Measurements from ENCODE around the gene KRT78.

KRT78 gene

DNA sequence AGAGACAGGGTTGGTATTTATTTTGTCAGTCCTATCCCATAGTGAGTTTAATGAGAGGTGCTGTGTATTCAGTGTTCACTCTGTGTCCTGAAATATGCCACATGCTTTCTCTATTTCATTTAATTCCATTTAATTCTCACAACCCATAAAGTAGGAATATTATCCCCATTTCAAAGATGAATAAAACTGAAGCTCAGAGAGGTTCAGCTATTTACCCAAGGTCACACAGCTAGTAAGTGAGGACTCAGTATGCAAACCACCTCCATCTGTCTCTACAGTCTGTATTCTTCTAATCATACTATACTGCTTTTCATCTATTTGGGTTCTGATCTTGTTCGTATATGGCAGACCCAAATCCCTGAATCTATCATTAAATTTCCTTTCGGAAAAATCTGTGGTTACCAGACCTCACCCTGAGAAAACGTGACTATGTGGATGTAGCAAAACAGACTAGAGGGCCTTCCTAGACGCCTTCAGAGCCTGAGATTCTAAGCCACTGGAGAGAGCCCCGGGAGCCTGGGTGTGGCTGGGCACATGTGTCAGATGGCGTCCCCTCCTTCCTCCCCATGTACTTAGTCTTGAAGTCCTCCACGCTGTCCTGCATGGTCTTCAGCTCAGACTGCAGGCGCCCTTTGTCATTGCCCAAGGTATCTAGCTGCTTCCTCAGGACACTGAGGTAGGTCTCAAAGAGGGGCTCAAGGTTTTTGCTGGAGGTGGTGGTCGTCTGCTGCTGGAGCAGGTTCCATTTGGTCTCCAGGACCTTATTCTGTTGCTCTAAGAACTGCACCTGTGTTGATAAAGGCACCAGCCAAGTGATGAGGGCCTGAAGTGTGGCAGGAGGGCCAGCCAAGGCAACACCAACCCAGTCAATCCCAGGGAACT, 37.4 kb downstream of the KRT78 start:
- no peak for DNase-seq

DNA sequence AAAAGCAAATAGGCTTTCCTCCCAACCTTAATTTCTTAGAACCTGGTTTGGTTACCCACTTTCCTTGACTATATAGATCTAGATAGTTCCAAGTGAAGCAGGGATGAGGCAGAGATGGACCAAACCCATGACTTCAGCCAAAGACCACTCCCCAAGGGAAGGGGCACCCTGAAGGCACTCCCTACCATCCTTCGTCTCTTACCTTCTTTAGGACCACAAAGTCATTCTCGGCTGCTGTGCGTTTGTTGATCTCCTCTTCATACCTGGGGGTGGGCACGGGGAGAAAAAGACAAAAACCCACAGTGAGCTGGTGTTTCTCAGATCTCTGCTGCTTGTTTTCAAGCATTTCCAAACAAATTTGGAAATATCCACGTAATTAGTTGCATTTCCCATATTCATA, 38.2 kb downstream of the KRT78 start:
- DNase-seq, result no peak

DNA sequence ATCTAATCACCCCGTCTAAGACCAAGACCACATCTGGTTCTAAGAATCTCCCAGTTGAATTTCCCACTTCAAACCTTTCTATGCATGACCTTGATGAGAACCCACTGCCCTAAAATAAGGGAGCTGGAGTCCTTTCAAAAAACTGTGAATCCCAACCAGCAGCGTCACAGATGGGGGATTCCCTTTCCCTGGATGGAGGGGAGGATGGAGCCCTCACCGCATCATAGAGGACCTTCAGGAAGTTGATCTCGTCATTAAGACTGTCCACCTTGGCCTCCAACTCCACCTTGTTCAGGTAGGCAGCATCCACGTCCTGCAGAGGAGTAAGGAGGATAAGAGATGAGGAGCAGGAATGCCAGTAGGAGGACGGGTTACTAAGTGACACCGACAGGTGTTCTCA, 39.6 kb downstream of the KRT78 start:
- DNase-seq, result no peak

DNA sequence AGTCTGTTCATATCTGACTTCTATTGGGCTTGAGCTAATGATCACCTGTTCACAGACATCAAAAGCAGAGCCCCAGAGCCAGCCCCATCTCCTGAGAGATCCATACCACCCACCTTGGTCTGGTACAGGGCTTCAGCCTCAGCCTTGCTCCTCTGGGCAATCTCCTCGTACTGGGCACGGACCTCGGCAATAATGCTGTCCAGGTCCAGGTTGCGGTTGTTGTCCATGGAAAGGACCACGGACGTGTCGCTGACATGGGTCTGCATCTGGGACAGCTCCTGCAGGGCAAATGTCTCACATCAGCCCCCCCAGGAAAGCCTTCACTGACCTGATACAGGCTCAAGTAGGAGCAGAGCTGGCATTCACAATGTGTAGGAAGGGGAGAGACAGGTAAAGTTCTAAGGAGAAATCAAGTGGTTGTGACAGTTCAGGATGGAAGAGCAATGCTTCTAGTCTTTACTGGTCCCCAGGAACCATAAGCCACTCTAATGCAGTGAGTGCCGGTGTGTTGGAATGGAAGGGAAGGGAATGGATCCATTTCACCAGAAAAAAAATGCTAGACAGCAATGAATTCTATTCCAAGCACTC, 40.1 kb downstream of the KRT78 start:
- no peak for DNase-seq

DNA sequence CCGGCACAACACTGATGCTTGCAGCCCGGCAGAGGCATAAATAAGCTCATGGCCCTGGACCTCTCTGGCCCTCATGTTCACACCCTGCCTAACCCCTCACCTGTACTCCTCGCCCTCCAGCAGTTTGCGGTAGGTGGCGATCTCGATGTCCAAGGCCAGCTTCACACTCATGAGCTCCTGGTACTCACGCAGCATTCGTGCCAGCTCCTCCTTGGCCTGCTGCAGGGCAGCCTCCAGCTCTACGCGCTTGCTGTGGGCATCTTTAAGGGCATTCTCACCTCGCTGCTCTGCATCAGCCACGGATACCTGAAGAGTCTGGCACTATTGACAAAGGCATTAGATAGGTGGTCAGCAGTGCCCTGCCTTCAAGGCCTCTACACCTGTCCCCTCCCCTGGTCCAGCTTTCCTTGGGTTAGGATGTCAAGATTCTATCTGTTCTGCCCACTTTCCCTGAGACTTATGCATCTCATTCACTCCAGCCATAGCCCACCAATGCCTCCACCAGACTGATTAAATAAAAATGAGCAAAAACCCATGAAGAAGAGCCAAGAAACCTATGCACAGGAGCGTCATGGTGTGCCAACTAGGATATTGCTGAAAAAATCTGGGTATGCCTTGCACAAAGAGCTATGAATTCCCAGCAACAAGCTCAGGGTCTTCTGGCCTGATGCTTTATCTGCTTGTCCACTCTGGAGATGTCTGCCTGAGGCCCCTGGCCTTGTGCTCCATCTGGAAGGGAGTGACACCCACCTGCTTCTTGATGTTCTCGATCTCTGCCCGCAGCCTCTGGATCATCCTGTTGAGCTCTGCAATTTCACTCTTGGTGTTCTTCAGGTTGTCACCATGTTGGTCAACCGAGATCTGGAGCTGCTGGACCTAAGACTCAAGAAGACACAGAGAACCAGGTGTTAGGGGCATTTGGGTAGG, 41.0 kb downstream of the KRT78 start:
- no peak for DNase-seq

DNA sequence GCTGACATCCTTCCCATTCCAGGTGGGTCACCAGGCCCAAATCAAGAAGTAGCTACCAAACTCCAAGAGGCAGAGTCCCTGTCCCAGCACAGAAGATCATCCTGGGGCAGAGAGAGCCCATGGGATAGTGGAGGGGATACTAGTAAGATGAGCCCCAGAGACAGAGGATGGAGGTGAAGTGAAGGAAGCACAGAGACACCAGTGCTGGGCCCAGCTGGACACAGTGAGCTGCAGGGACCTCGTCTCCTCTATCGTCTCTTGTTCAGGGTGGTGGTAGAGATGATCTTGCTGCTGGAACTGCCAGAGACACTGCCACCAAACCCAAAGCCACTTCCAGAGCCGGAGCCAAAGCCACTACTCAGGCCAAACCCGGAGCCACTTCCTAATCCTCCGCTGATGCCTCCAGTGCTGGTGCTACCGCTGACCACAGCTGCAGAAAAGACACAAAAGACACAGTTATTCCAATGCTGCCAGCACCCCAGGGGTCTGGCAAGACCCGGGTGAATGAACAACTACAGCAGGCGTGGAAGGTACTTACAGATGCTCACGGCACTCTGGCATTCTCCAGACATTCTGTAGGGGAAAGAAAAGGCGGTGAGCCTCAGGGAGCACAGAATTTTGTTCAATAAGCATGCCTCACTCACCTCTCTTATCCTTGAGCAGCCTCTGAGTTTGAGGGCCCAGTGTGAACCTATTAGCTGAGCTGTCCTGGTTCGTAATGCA, 41.8 kb downstream of the KRT78 start:
- no peak for DNase-seq

DNA sequence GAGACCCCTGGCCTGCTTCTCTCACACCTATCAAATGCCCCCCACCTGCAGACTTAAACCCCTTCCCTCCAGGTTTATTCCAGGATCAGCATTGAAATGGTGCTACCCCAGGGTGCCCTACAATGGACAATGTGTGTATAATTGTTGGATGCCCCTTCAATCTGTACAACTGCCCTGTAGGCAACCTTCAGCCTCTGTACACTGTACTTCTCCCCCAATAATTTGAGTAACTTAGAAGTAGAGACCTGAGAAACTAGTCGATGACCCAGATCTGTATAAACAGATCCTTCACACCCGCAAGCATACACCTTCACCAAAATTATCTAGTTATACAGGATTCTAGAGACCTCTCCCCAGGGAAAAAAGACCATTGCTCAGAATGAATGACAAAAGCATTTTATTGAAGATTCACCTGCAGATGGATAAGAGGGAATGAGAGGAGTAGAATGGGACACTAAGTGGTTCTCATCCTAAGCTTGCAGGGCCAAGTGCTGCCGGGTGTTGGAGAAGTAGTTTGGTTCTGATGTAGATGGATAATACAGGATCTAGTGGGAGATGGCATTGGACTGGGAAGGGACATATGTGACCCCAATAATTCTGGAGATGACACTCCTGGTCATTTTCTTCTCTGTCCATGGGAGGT, 42.5 kb downstream of the KRT78 start:
- no peak for DNase-seq

DNA sequence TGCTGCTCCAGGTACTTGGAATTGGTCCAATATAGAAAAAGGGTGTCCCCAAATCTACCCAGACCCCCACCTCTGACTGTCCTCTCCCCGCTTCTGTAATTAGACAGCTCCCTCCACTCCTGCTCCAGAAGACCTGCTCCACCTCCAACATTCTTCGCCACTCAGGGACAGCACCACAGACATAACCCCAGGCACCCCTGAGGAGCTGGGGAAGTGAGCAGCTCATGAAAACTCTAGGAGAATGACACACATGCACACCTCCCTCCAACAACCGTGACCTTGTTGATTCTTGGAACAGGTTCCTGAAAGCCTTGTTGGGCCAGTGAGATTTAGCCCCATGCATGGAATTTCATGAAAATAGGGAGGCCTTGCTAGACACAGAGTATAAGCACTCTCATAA, 43.1 kb downstream of the KRT78 start:
- peak; percentile 70 for DNase-seq

DNA sequence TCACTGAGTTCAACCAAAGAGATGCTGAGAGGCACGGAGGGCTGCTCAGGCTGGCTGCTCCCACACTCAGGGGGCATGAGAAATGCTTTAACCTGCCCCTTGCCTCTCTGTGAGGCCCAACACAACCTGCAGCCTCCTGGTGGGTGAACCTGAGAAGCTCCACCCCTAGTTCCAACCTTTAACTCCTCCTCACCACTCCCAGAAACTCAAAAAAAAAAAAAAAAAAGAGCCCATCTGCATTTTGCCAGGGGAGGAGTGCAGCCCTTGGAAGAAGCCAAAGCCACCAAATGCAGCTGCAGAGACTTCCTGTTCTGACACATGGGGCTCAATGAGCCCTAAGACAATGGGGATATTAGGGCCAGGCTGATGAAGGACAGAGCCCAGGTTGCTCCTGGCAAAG, 43.8 kb downstream of the KRT78 start:
- no peak for DNase-seq

DNA sequence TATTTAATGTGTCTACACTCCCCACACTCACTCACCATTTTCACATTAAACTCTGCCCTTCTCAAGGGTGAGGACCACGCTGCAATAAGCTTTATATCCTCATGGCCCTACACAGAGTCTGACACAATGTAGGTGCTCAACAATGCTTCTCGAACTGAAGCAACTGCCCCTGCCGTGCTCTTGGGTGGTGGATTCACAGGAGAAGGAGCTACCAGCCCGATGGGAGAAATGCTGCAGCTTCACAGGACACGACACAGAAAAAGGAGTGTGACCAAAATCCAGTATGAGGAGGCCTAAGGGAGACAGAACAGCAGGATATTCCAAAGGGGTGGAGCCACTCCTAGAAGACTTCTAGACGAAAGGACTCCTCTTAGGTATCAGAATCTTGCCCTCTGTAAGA, 46.4 kb downstream of the KRT78 start:
- DNase-seq, result no peak

DNA sequence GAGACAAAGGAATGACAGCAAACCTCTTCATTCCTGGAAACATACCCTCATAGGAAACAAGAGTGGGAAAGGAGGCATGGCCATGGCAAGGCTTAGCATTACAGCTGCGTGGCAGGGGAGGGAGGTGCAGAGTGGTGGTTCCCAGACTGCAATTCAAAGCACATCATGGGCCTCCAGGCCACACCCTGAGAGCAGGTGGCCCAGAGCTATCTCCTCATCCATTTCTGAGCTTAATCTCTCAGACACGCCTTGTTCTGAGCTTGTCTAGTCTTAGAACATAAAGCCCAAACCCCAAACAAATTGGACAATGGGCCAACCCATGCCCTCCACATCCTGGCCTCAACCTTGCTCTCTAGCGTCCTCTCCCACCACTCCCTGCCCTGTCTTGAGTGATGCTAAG, 47.0 kb downstream of the KRT78 start:
- DNase-seq, result no peak

DNA sequence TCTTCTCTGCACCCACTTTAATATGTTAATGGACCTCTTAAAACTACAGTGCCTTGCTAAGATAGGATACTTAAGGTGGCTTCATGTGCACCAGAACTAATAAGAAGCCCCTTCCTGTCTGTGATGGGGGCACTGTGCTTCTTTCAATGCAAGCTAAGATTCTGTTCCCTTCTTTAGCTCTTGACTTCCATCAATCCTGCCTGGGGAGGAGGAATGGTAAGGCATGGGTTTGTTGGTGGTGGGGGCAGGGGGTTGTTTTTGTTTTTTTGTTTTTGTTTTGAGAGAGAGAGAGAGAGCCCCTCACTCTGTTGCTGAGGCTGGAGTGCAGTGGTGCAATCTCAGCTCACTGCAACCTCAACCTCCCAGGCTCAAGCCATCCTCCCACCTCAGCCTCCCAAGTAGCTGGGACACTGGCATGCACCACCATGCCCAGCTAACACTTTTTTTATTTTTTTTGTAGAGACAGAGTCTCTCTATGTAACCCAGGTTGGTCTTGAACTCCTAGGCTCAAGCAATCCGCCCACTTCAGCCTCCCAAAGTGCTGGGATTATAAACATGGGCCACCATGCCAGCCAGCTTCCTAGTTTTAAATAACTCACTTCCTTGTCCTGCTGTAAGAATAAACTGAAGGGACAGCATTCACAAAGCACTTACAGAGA, 48.4 kb downstream of the KRT78 start:
- DNase-seq, result no peak

DNA sequence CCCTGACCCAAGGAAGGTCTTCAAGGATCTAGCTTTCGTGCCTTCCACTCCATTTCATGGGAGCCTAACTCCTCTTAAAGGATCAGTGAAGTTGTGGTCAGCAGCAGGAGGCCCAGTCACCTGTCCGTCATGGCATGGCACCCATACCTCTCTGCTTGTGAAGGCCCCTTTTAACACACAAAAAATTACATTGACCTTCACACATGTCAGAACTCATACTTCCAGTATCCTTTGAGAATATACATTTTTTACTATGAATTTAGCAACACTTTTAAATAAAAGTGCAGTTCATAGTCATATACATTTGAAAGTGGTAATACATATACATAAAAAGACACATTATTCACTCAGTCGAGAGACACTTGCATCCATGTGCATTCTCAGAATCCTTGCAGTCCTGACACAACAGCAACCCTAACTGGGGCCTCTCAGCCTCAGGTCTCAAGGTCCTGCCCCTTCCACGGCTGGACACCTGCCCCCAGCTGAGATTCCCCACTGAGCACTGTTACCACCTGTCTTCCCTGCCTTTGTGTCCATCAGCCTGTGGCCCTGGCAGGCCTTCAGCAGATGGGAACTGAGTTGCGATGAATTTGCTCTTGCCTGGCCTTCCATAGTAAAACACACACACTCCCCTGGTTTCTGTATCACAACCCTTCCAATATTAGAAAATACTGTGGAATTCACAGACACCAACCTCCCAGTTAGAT, 49.1 kb downstream of the KRT78 start:
- DNase-seq, result no peak

DNA sequence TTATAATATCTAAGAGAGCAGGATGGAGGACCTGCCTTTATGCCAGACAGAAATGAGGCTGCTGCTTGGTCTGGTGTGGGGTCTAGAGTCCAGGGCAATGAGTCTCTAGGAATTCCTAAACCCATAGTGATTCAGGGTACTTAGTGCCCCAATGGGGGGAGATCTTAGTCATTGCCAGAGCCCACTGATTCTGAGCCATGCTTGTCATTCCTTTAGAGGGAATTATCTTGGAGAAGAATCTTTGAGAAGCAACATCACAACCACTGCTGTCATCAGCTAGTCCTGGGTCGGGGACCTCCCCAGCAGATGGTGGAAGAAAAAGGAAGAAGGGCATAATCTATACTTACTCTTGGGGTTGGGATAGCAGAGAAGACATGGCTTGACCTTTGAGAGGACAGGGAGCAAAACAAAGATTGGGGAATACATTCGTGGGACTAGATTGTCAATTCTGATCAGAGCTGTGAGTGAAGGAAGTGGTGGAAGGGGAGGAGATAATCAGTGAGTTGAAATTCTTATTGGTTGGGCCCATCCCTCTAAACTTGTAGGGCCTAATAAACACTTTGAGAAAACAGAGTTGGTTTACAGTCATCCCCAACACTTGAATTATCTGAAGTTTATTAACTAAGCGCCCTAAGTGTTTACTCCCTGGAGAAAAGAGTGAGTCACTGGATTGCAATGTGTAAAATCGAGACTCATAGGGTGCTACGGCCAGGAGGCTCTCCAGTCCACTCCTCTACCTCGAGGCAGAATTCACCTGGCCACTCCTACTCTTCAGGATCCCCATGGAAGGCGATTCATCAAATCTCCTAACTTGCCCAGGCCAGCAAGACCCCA, 49.9 kb downstream of the KRT78 start:
- peak; percentile 97 for DNase-seq

DNA sequence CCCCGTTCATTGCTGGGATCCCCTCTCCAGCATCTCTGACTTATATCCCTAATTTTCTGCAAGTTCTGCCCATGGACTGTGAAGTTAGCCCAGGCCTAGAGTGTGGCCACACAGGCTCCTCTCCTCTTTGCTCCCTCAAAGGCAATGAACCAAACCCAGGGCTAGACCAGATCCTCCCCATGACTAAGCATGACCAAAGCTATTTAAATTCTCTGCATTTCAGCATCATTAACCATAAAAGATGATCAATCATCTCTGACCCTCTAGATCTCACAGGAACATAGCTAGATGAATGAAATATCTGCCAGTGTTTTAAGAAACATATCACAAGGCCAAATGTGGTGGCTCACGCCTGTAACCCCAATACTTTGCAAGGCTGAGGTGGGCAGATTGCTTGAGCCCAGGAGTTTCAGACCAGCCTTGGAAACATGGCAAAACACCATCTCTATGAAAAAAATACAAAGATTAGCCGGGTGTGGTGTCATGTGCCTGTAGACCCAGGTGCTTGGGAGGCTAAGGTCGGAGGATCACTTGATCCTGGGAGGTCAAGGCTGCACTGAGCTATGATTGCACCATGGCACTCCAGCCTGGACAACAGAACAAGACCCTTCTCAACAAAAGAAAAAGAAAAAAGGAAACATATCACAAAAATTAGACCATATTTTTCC, 50.7 kb downstream of the KRT78 start:
- DNase-seq, result peak; percentile 61

DNA sequence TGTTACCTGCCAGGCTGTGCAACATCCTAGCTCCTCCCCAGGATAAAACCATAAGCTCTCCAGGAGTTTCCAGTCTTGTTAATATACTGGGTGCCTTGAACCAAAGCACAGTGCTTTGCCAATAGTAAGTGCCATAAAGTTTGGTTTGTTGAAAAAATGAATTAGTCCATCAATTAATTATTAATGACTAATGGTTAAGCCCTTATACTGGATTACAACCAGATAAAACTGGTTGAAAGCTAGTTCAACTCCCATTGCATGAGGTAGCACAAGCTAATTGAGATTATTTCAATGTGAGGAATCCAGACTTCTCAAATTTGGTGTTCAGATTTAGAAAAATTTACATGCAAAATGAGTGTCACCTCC, 51.3 kb downstream of the KRT78 start:
- DNase-seq, result no peak

DNA sequence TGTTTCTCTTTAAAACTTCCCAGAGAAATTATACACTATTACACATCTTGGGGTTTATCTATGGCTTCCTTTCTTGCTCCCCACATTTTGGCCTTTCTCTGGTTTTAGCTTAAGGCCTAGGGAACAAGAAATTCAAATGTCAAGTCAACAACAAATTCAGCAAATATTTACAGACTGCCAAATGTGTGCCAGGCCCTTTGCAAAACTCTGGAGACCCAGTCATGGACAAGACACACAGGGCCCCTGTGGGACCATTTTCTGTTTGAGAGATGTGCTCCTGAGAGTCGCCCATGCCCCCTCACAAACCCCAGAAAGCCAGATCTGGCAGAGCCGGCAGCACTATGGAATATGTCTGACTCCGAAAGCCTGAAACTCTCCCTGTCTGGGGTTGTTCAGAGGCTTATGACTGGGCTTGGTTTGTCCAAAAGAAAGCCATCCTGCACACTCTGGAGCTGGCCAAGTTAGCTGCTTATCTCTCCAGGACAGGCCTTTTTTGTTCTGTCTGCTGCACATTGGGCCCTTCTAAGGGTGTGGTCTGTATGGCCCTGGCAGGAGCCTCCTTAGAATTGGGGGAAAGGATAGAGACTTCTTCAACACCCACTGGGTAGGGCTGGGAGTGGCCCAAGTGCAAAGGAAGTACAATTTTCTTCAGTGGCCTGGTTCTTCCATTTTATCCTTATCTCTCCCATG, 51.8 kb downstream of the KRT78 start:
- no peak for DNase-seq

DNA sequence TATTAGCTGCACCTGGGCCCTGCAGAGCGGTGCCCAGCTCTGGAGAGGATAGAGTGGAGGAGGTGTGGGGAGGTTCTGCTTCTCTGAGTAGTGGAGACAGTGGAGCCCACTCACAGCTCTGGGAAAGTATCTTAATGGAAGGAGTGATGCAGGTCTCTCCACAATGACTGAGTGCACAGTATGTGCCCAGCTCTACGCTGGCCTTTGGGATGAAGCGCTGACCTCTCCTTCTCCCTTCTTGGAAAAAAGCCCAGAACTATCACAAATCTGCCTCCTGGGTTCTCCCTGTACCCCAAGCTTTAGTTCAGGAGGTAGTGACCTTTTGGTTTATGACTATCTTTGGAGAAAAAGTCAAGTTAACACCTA, 52.4 kb downstream of the KRT78 start:
- DNase-seq, result no peak
